Right cardiac atrium (tissue), 5 donors: Measurements from ENCODE around the gene CRTAC1. TPM values are rescaled to one million over a fixed set of nuclear protein-coding genes. Genes with fewer than 3 reads are reported as not detected.
A peak's percentile ranks its signal among the peaks of the same experiment; 100 is the strongest.

Experiments used
- ATAC-seq, 2 donors: fragments of 200-7000 bp; cut with Tn5 transposase; one replicate each; pipeline versions ENCODE4 v1.8.0 to v1.9.1; 2020; ENCODE audit warnings: moderate library complexity in 2 of 2, mild to moderate bottlenecking in 1 of 2
- DNase-seq, 3 donors: peaks; one replicate each; pipeline ENCODE4 v3.0.0-alpha.2; 2020
- H3K27ac ChIP-seq: one replicate; pipeline ENCODE4 v1.5.1; 2013; ENCODE audit warnings: mild to moderate bottlenecking, low read length, control low read depth, moderate library complexity
- H3K27me3 ChIP-seq: one replicate; pipeline ENCODE4 v1.6.1; 2013; ENCODE audit not compliant: control insufficient read depth, insufficient read depth
- H3K4me1 ChIP-seq: one replicate; pipeline ENCODE4 v1.6.1; 2013; ENCODE audit warnings: low read length; ENCODE audit not compliant: control insufficient read depth, insufficient read depth
- H3K4me3 ChIP-seq: one replicate; pipeline ENCODE4 v1.5.1; 2013; ENCODE audit warnings: low read length, control low read depth
- H3K9me3 ChIP-seq: one replicate; pipeline ENCODE4 v1.6.1; 2013; ENCODE audit warnings: low read length; ENCODE audit not compliant: control insufficient read depth
- WGBS: extraction: QIAGEN DNeasy Blood & Tissue Kit; methylation state at CpG from one replicate; pipeline ENCODE4 v1.1.7; 2013; 5-methylcytosine and 5-hydroxymethylcytosine counted together
- intact Hi-C, 4 donors: fragments of 100-400 bp; cut with DNase I; formaldehyde crosslinking; loops; one replicate each; pipeline versions ENCODE4 v1.11.0 to v1.14.0; 2022 to 2023
- polyA plus RNA-seq: library from polyadenylated mRNA; stranded (reverse); fragments of 200-250 nt; gene quantifications from one replicate; pipeline ENCODE4 v1.2.3, GENCODE V29; 2013
- total RNA-seq, 4 donors: library from RNA; stranded (reverse); fragmentation: NEBNext Ultra II Directional; extraction: Animal tissue kit (Norgen Biotek cat#: 25700); gene quantifications; one replicate each; pipeline ENCODE4 v1.2.1, GENCODE V29; 2021
- donor health status: healthy with polysubstance abuse.
- donor health status: DM: no; HTN: yes; CAD: no.
- donor health status: DM: no; HTN: no; CAD: no.
- donor health status: DM: no; HTN: yes; CAD: no; lungs with severe emphysema.
- donor health status: DM: yes; HTN: yes; CAD: no.

CRTAC1 gene
- total and polyA plus RNA-seq, 5 donors = 7.3 to 38.2 (median 12.9) TPM

GRCh38 chr10:97974526-97975525, 55.6 kb downstream of the CRTAC1 start:
- no peak for DNase-seq
- WGBS = 28% methylated on average over 57 of the region's 57 CpGs
- ATAC-seq = peak; percentile 22 to 37
- intact Hi-C loops = no loop called here
- H3K27me3 ChIP-seq = peaks cover 2% of the 10 kb centered on the region
- no peak overlapping the region for H3K27ac ChIP-seq
- H3K4me1 ChIP-seq = no peaks in the 10 kb centered on the region
- no peaks in the 10 kb centered on the region for H3K9me3 ChIP-seq
- no peak overlapping the region for H3K4me3 ChIP-seq

DNA sequence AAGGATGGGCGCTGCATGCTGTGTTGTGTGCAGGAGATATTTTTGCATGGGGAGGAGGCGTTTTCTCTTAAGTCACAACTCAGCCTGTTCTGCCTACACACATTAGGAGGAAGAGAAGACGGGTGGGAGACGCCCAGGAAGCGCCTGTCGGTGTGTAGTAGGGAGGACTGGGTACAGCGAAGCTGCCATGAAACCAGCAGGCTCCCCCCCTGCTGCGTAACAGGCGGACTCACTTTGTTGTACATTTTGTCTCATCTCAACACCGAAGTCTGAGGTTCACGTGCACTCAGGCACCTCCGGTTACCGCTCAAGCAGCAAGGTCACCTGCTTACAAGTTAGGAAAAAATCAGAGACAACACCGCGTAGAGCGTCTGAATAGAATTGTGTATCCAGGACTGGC, 56.3 kb downstream of the CRTAC1 start:
- WGBS = 53% methylated on average over 16 of the region's 16 CpGs
- Histone ChIP-seq H3K4me1 (no peaks in the 10 kb centered on the region), H3K27me3 (peaks cover 2% of the 10 kb centered on the region), H3K27ac (no peak overlapping the region), H3K9me3 (no peaks in the 10 kb centered on the region), H3K4me3 (no peak overlapping the region)
- DNase-seq (no peak), ATAC-seq (no peak)
- intact Hi-C loops = no loop called here

DNA sequence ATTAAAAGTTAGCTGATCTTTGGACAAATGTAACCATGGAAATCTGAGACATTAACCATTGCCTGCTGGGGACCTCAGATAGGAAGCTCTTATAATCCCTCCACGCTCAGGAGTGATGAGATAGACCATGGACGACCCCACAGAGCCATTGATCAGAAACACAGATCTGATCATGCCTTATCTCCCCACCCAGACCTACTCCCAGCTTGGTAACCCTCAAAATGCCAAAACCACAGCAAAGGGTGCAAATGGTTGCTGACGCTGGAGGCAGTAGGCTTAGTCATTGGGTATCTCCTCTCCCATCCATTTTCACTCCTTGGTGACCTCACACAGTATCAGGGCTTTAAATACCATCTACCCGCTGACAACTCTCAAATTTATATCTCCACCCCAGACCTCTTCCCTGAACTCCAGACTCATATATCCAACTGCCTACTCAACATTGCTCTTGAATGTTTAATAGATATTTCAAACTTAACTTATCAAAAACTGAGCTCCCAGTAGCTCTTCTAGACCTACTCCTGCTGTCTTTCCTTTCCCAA, 60.8 kb downstream of the CRTAC1 start:
- no peaks in the 10 kb centered on the region for H3K27me3 ChIP-seq
- 54% methylated on average over 4 of the region's 4 CpGs for WGBS

DNA sequence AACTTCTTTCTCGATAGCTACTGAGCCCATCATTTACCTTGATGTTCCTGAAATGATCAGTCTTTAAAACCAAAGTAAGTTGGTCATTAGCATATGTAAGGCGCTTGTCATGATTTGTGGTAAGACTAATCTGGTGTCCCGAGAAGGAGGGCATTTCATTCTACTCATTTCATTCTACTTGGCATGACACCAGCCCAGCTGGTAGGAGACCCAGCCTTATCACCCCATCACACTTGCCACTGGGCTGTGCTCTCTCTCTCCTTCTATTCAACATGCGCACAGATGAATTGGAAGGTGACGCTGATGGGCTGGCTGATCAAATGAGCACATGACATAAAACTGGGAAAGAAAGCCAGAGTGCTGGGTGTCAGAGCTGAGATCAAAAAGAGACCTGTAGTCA, 65.7 kb downstream of the CRTAC1 start:
- H3K27me3 ChIP-seq = no peaks in the 10 kb centered on the region

More for the DNA sequence above, 60.8 kb downstream of the CRTAC1 start:
- ATAC-seq (no peak), DNase-seq (no peak)
- no peak overlapping the region for H3K4me3 ChIP-seq
- H3K9me3 ChIP-seq = no peaks in the 10 kb centered on the region
- no peaks in the 10 kb centered on the region for H3K4me1 ChIP-seq
- no peak overlapping the region for H3K27ac ChIP-seq
- intact Hi-C loops = no loop called here

DNA sequence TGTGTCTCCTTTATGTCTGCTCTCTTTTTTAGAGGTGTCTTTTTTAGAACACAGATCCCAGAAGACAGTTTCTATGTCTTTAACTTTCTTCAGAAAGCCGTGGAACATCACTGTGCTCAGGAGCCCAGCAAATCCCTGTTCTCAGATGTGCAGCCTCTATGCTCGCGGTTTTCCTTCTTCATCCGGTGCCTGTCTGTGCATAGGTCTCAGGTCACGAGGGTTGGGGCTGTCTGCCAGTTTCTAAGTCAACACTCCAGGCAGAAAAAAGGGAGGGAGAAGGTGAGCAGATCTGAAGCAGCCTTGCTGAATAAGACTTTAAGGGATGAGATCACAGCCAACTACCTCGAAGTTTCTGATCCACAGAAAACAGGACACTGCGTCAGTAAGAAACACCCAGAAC, 68.5 kb downstream of the CRTAC1 start:
- intact Hi-C loops = no loop called here

More for the DNA sequence above, 65.7 kb downstream of the CRTAC1 start:
- H3K4me3 ChIP-seq = no peak overlapping the region
- H3K4me1 ChIP-seq = no peaks in the 10 kb centered on the region
- 78% methylated on average over 5 of the region's 5 CpGs for WGBS
- intact Hi-C loops = no loop called here
- DNase-seq (no peak), ATAC-seq (no peak)
- no peak overlapping the region for H3K27ac ChIP-seq
- no peaks in the 10 kb centered on the region for H3K9me3 ChIP-seq

GRCh38 chr10:97960269-97961056, 70.0 kb downstream of the CRTAC1 start:
- Histone ChIP-seq H3K4me1 (no peaks in the 10 kb centered on the region), H3K4me3 (no peak overlapping the region), H3K27me3 (no peaks in the 10 kb centered on the region), H3K9me3 (no peaks in the 10 kb centered on the region), H3K27ac (no peak overlapping the region)
- 58% methylated on average over 4 of the region's 4 CpGs for WGBS
- ATAC-seq (no peak), DNase-seq (no peak)
- intact Hi-C loops = no loop called here

More for the DNA sequence above, 68.5 kb downstream of the CRTAC1 start:
- ATAC-seq = no peak
- H3K27me3 ChIP-seq = no peaks in the 10 kb centered on the region
- DNase-seq = no peak
- no peaks in the 10 kb centered on the region for H3K4me1 ChIP-seq
- 65% methylated on average over 7 of the region's 7 CpGs for WGBS
- H3K4me3 ChIP-seq = no peak overlapping the region
- H3K27ac ChIP-seq = no peak overlapping the region
- H3K9me3 ChIP-seq = no peaks in the 10 kb centered on the region

- intact Hi-C loops = no loop called here
- H3K27me3 ChIP-seq = no peaks in the 10 kb centered on the region
- ATAC-seq (no peak), DNase-seq (no peak)
- WGBS = 68% methylated on average over 4 of the region's 4 CpGs
- no peak overlapping the region for H3K27ac ChIP-seq
- no peak overlapping the region for H3K4me3 ChIP-seq
- H3K9me3 ChIP-seq = peaks cover 1% of the 10 kb centered on the region
- H3K4me1 ChIP-seq = no peaks in the 10 kb centered on the region
Observed at GRCh38 chr10:97949462-97949861, 81.0 kb downstream of the CRTAC1 start.

- H3K4me1 ChIP-seq = no peaks in the 10 kb centered on the region
- WGBS = 33% methylated on average over 4 of the region's 4 CpGs
- intact Hi-C loops = no loop called here
- ATAC-seq = no peak
- H3K9me3 ChIP-seq = peaks cover 1% of the 10 kb centered on the region
- DNase-seq = no peak
- no peak overlapping the region for H3K27ac ChIP-seq
- no peaks in the 10 kb centered on the region for H3K27me3 ChIP-seq
- no peak overlapping the region for H3K4me3 ChIP-seq
Observed at GRCh38 chr10:97948822-97949221, 81.6 kb downstream of the CRTAC1 start.

DNA sequence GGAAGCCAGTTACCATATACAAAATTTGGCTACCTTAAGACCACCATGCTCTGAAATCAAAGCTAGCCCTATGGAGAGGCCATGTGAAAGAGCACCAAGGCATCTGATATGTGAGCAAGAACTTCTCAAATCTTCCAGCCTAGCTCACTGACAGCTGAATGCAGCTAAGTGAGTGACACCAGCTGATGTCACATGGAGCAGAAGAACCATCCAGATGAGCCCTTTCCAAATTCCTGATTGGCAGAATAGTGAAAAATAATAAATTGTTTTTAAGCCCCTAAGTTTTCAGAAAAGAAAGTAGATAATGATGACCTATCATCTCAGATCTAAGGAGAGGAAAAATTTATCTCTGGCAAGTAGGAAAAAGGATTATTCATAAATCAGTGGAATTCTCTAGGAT, 85.6 kb downstream of the CRTAC1 start:
- intact Hi-C loops = no loop called here
- H3K27ac ChIP-seq = no peak overlapping the region
- H3K4me3 ChIP-seq = no peak overlapping the region
- ATAC-seq = no peak
- peaks cover 1% of the 10 kb centered on the region for H3K9me3 ChIP-seq
- no peaks in the 10 kb centered on the region for H3K4me1 ChIP-seq
- DNase-seq = no peak
- H3K27me3 ChIP-seq = no peaks in the 10 kb centered on the region

- DNase-seq (no peak), ATAC-seq (no peak)
- no peaks in the 10 kb centered on the region for H3K27me3 ChIP-seq
- no peak overlapping the region for H3K27ac ChIP-seq
- intact Hi-C loops = no loop called here
- 67% methylated on average over 2 of the region's 2 CpGs for WGBS
- H3K4me3 ChIP-seq = no peak overlapping the region
- H3K9me3 ChIP-seq = peaks cover 1% of the 10 kb centered on the region
- H3K4me1 ChIP-seq = no peaks in the 10 kb centered on the region
Observed at GRCh38 chr10:97943294-97943693, 87.1 kb downstream of the CRTAC1 start.

DNA sequence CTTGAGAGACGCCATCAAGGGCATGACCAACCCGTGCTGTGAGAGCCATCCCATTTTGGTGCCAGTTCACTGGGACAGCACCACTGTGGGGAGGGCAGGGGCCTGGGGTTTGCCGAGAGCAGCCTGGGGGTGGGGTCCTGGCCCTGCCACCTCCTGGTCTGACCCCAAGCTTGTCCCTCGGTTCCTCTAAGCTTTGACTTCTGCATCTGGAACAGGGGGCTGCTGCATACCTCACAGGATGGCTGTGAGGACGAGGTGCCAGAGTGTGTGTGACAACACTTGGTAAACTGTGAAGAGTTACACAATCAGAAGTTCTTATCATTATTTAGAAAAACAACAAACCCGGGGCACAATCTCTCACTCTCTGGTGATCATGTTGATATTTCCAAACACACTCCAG, 89.9 kb downstream of the CRTAC1 start:
- peaks cover 1% of the 10 kb centered on the region for H3K9me3 ChIP-seq
- intact Hi-C loops = no loop called here
- no peak overlapping the region for H3K4me3 ChIP-seq
- ATAC-seq (peak in 1 of 2 donors; percentile 23), DNase-seq (peak in 1 of 3 donors; percentile 30)
- 21% methylated on average over 6 of the region's 6 CpGs for WGBS
- no peaks in the 10 kb centered on the region for H3K4me1 ChIP-seq
- H3K27ac ChIP-seq = no peak overlapping the region
- H3K27me3 ChIP-seq = no peaks in the 10 kb centered on the region
